GM19351 (cell line): Measurements from ENCODE around the gene FHL1.

Experiments used
- ATAC-seq: cut with Tn5 transposase; IDR thresholded peaks from one replicate; pipeline ENCODE4 v1.9.1; 2021; ENCODE audit warnings: mild to moderate bottlenecking, moderate library complexity; ENCODE audit not compliant: unreplicated experiment

Gene FHL1

DNA sequence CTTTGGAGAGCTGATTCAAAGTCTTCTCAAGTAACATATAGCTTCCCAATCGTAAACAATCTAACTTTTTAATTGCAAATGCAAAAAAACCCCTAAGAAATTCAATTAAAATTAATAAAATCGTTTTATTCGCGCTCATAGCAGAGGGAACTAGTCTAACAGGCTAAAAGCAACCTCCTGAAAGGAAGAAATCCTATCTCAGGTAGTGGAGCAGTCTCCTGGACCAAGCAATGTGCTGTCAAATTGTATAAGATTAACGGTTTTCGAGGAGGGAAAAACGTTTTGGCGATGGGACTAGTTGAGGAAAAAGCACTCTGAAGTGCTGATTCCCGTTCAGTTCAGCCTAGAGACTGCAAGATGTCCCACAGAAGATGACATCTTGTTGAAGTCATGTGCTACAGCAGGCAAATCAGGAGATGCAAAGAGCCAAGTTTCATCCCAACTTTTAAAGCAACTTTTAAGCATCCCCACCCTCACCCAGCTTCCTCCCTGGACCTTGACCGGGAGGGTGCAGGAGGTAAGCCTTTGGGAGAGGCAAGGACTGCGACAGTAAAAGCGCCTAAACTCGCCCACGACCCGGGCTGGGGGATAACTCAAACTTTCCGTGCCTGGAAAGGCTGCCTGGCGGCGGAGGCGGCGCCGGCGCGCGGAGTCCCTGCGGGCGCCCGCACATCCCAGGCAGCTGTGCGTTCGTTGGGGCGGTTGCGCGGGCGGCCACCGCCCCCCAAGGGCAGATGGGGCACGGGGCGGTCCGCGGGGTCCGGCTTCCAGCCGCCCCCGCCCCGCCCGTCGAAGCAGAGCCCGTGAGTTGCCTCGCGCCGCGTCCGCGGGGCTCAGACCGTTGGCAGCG, 103.1 kb downstream of the FHL1 start:
- ATAC-seq, result peak; percentile 24

DNA sequence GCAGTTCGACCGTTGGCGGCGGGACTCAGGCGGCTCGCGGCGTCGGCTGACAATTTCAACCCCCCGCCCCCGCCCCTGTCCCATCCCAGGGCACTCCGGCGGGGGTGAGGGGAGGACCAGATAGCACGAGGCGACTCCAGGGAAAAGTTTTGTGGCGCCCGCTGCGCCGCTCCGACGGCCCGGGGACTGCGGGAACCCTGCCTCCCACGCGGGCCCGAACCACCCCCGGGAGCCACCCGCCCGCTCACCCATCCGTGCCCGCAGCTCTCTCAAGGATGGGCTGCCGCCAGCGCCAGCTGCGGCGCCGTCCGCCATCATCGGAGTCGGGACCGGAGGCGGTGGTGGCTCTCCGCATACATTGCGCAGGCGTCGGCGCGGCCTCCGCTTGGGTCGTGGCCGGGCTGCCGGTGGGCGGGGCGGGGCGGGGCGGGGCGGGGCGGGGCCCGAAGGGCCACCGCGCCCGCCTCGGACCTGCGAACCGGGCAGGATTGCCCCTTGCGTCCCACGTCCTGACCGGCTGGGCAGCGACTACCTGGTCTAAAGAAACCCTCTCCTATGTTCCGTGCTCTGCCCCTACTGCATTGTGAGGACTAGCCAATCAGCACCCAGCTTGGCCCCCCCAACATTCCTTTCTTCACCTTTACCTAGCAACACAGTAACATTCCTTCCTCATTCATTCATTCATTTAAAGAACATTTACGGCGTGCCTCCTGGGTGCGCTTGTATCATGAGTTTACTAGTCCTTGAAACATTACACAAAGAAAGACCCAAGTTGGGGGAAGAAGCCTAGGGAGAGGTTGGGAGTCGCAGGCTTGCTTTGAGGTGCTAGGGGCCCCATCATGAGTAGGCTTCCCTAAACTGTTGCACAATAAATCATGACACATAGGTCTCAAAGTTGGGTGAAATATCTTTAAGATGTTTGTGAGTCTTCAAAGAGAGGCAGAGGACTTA, 104.0 kb downstream of the FHL1 start, which contains the start of gene MAP7D3:
Gene MAP7D3, minus strand, starts transcription at position 360 of the 951 bp plus-strand sequence. Its CDS starts 42 bp downstream, at position 318.
- peak; percentile 83 for ATAC-seq

GRCh38 chrX:136255541-136255940, 108.2 kb downstream of the FHL1 start:
- ATAC-seq, result no peak

GRCh38 chrX:136256026-136256425, 108.7 kb downstream of the FHL1 start:
- ATAC-seq, result no peak

DNA sequence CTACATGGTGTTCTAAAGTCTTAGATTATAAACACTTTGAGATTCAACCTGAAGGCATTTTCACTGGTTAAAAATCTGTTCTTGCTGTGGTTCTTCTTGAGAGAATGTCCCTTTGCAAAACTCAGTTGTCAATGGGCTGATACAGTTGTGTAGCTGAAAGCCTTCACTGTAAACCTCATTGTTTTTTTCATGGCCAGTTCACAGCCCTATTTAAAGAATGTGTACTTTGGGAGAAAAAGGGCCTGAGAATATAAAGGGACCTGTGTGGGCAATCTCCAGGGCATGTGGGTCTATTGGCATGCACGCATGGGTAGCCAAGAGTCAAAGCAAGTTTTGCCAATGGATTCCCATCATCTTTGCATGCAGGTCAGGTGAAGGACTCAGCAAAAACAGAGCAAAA, 111.6 kb downstream of the FHL1 start:
- no peak for ATAC-seq

- no peak for ATAC-seq
Measured at GRCh38 chrX:136259543-136259942, 112.2 kb downstream of the FHL1 start.

DNA sequence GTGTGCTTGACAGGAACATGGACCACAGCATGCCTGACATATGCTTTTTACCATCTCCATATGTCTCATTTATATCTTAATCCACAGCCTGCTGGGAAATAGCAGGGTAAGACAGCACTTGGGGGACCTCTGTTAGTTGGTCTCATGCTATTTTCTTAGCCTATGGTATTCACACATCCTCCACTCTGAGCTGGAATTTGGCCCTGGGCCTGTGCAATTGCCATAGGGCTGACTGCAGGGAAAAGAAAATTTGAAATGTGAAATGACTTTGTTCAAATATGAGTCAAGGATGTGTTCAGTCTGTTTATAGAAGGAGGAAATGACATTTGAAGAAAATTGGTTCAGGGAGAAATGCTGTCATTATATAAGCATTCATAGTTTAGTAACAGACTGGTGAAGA, 113.4 kb downstream of the FHL1 start:
- no peak for ATAC-seq
